Neuron (in vitro differentiated cells): ENCODE results near the gene HAPLN2.

Experiments used
- H2AFZ ChIP-seq: one replicate; pipeline ENCODE4 v1.6.1; 2013; ENCODE audit warnings: low read depth, mild to moderate bottlenecking, inconsistent platforms, low read length, moderate library complexity
- H3K27me3 ChIP-seq: one replicate; pipeline ENCODE4 v1.6.1; 2013; ENCODE audit warnings: low read length; ENCODE audit not compliant: insufficient read depth
- H3K36me3 ChIP-seq: one replicate; pipeline ENCODE4 v1.6.1; 2013; ENCODE audit warnings: low read length; ENCODE audit not compliant: insufficient read depth
- H3K4me1 ChIP-seq: one replicate; pipeline ENCODE4 v1.6.1; 2013; ENCODE audit warnings: low read length; ENCODE audit not compliant: insufficient read depth
- H3K4me3 ChIP-seq: 2 replicates; pipeline ENCODE4 v1.5.1; 2013; ENCODE audit warnings: mild to moderate bottlenecking, low read length, moderate library complexity
- H3K9me3 ChIP-seq: one replicate; pipeline ENCODE4 v1.6.1; 2013; ENCODE audit warnings: low read length

The HAPLN2 gene

DNA sequence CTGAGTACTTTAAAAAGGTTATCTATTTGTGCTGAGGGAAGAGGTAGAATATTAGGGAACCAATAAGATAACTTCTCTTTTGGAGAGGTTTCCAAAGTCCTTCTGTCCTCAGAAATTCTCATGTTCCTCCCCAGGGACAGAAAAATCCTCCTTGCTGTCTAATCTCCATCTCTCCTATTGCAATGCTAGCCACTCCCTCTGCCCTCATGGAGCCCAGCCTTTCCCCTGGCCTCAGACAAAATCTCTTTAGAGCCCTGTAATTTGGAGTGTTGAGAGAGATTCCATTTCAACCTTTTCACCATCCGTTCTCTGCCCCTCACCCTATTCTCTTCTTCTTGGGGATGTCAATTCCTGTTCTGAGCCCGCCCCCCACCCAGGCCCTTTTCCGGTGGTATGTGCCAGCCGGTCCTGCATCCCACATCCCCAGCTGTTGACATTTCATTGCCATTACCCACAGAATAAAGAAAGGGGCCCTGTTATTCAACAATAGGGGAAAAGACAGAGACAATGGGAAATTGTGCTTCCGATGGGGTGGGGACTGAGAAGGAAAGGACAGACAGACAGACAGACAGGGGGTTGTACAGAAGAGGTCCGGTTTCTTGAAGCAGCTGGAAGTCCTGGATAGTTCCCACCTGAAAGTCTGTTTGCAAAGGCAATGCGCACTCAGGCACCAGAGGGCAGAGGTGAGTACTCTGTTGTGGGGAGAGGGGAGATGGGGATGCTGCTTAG lies at the start of gene HAPLN2:
TSS of gene HAPLN2 (plus strand) at position 563 of the 729 bp plus-strand sequence. CDS start 4,076 bp downstream, outside the sequence.
- Histone ChIP-seq H3K36me3 (no peaks in the 10 kb centered on the region), H3K4me1 (no peaks in the 10 kb centered on the region), H3K4me3 (no peak within 1 kb of the TSS), H3K27me3 (peaks cover 46% of the 10 kb centered on the region), H3K9me3 (no peaks in the 10 kb centered on the region), H2AFZ (no peak within 1 kb of the TSS)

DNA sequence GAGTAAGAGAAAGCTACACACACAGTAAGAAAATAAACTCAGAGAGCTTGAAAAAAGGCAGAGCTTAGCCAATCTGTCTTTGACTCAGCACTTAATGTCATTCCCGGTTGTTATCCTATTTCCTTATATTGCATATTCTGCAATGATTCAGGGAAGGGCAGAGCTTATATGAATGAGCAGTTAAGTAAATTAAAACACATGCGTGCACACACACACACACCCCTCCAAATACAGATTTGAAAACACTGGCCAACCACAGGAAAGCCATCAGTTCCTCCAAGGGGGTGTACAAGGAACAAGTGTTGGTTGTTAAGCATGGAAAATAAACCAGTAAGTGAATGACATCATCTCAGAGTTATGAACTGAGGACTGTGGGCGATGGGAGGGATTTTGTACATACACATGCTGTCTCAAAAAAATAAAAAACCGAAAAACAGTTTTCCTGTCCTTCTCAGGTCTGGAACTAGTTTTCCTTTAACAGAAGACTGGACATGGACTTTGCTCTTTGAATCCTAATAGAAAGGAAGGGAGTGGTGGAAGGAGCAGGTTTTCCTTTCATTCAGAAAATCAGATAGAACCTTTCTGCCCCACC lies 47.9 kb upstream of the HAPLN2 start:
- Histone ChIP-seq H2AFZ (no peak overlapping the region), H3K4me1 (peaks cover 15% of the 10 kb centered on the region), H3K9me3 (no peaks in the 10 kb centered on the region), H3K36me3 (peaks cover 11% of the 10 kb centered on the region), H3K4me3 (peak overlapping the region; percentile 88), H3K27me3 (peaks cover 8% of the 10 kb centered on the region)

DNA sequence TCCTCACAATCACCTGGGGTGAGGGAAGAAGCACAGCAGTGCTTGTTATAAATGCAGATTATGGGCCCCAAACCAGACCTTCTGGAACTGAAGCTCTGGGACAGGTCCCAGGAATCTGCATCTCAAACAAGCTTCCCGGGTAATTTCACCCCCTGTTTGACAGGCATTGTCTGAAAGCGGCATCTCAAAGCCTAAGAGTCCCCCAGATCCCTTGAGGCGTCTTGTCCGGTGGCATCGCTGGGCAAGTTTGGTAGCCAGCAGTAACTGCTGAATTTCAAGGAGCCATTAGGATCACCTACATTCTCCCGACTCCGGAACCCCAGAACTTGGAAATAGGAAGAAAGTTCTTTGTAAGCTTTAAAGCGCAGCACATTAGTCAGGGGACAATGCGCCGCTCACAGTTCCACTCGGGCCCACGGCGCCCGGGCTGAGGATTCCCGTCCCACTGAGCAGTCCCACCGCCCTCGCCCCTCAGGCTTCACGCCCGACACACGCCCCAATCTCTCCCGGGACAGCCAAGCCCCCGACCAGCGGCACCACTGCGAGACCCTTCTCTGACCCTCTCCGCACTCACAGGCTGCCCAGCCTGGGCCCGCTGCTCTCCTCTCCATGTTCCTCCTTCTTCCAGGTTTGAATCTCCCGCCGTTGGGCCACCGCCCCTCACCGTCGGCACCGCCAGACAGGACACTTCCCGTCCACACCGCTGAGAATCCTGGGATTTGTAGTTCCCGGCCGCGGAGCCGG lies 47.1 kb upstream of the HAPLN2 start, which contains the start of gene IQGAP3:
TSS of gene IQGAP3 (minus strand) at position 647 of the 744 bp plus-strand sequence. CDS start at position 611, 36 bp downstream.
- H3K36me3 ChIP-seq = peaks cover 11% of the 10 kb centered on the region
- no peaks in the 10 kb centered on the region for H3K9me3 ChIP-seq
- peak within 1 kb of the TSS; percentile 34 for H2AFZ ChIP-seq
- peak within 1 kb of the TSS; percentile 88 for H3K4me3 ChIP-seq
- H3K27me3 ChIP-seq = peaks cover 8% of the 10 kb centered on the region
- H3K4me1 ChIP-seq = peaks cover 15% of the 10 kb centered on the region

DNA sequence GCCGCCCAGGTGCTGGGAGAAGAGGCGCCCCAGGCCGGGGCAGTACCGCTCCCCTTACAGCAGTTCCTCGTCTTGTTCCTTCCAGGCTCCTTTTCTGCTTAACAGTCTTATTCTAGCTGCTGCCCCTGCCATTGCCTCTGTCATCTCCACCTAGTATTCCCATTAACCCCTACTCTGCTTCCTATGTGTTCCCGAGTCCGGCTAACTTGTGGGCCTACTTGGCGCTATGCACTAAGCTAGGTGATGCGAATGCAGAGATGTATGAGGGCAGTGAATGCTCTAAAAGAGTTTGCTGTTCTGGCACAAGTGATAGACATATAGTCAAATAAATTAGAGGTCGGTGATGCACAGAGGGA lies 46.6 kb upstream of the HAPLN2 start:
- no peaks in the 10 kb centered on the region for H3K9me3 ChIP-seq
- peaks cover 5% of the 10 kb centered on the region for H3K36me3 ChIP-seq
- H3K27me3 ChIP-seq = peaks cover 8% of the 10 kb centered on the region
- H3K4me3 ChIP-seq = peak overlapping the region; percentile 88
- peak overlapping the region; percentile 34 for H2AFZ ChIP-seq
- peaks cover 15% of the 10 kb centered on the region for H3K4me1 ChIP-seq

DNA sequence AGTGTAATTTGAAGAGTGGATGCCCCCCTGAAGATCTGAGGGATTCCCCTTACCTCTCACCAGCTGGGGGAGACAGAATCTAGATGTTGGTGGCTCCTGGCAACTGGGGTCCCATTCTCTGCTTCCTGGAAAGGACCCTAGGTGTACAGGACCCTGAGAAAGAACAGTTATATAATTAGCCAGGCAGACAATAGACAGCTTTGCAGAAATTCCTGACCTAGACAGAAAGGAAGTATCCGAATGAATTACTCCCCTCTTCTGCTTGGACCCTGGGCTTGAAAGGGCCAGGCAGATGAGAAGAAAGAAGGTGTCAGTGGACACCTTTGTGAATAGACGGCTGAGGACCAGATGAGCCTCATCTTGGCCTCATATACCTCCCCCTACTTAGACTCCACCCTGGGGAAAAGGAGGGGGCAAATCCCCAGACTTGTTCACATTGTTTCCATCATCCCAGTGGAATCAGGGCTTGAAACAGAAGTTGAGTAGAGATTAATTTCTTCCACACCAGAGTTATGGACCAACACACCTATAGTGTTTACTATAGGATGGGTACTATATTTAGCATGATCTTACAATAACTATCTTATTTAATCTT lies 45.1 kb upstream of the HAPLN2 start:
- Histone ChIP-seq H3K9me3 (no peaks in the 10 kb centered on the region), H3K36me3 (peaks cover 1% of the 10 kb centered on the region), H3K27me3 (peaks cover 8% of the 10 kb centered on the region), H3K4me3 (no peak overlapping the region), H2AFZ (no peak overlapping the region), H3K4me1 (peaks cover 15% of the 10 kb centered on the region)

DNA sequence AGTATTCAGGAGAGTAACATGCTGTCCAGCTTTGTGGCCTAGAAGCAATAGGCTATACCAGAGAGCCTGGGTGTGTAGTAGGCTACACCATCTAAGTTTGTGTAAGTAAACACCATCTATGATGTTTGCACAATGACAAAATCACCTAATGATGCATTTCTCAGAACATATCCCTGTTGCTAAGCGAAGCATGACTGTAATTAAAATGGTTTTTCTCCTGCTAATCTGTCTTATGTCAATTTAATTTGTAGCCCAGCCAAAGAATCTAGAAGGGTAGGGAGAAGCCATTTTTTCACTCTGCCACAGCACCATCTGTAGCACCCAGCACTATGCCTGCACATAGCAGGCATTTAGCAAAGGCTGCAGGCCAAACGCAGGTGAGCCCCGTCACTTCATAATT lies 41.7 kb upstream of the HAPLN2 start:
- no peaks in the 10 kb centered on the region for H3K36me3 ChIP-seq
- no peak overlapping the region for H3K4me3 ChIP-seq
- H3K27me3 ChIP-seq = peaks cover 25% of the 10 kb centered on the region
- no peaks in the 10 kb centered on the region for H3K9me3 ChIP-seq
- peaks cover 3% of the 10 kb centered on the region for H3K4me1 ChIP-seq
- no peak overlapping the region for H2AFZ ChIP-seq

DNA sequence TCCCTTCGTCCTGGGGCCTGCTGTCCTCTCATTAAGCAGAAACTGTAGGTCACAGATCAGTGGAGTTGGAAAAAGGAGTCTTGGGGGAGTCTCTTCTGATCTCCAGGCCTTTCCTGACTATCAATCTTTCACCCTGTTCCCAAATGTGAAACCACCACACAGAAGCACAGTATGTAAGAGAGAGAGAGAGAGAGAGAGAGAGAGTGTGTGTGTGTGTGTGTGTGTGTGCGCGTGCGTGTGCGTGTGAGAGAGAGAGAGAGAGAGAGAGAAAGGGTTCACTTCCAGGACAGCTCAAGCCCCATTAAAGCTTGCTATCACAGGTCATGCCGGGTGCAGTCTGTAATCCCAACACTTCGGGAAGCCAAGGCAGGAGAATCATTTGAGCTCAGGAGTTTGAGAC lies 41.2 kb upstream of the HAPLN2 start:
- no peak overlapping the region for H2AFZ ChIP-seq
- no peak overlapping the region for H3K4me3 ChIP-seq
- no peaks in the 10 kb centered on the region for H3K4me1 ChIP-seq
- H3K36me3 ChIP-seq = no peaks in the 10 kb centered on the region
- H3K9me3 ChIP-seq = no peaks in the 10 kb centered on the region
- peaks cover 23% of the 10 kb centered on the region for H3K27me3 ChIP-seq

DNA sequence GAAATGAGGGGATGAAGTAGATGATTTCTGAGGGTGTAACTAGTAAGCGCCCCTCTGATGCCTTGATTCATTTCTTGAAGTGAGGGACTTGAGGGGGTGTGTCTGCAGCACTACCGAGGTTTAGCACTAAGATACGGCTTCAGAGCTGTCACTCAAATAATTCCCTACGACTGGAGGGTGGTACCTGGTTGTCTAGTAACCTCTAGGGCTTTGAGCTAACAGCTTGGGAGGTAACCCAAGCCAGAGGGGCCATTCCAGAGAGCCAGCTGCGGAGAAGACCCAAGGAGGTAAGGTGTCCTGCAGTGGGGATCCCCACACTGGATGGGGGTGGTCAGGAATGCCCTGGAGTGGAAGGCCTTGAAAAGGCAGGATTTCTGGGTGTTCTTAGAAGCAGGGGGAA lies 39.7 kb upstream of the HAPLN2 start, which contains the start of gene TTC24:
TSS of gene TTC24 (plus strand) at position 252 of the 400 bp plus-strand sequence. CDS start 1,642 bp downstream, outside the sequence.
- Histone ChIP-seq H3K4me3 (no peak within 1 kb of the TSS), H3K4me1 (no peaks in the 10 kb centered on the region), H2AFZ (no peak within 1 kb of the TSS), H3K36me3 (no peaks in the 10 kb centered on the region), H3K9me3 (no peaks in the 10 kb centered on the region), H3K27me3 (peaks cover 19% of the 10 kb centered on the region)

DNA sequence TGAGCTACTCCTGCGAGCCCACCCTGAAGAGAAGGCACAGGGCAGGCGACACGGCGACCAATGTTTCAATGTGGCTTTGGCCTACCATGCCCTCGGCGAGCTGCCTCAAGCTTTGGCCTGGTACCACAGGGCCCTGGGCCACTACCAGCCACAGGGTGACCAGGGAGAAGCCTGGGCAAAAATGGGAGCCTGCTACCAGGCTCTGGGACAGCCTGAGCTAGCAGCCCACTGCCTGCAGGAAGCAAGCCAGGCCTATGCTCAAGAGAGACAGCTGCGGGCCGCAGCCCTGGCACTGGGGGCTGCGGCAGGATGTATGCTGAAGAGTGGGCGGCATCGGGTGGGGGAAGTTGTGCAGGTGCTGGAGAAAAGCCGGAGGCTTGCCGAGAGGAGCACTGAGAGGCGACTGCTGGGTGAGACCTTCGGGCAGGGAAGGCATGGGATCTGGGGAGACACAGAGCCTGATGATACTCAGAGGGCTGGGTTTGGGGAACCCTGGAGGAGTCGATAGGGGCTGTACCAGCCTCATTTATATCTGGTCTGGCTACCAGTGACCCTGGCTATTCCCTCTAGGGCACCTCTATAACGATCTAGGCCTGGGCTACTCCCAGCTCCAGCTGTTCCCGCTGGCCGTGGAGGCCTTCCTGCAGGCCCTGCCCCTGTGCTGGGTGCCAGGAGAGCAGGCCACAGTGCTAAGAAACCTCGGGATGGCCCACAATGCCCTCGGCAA lies 37.4 kb upstream of the HAPLN2 start:
- Histone ChIP-seq H2AFZ (no peak overlapping the region), H3K27me3 (peaks cover 36% of the 10 kb centered on the region), H3K4me1 (no peaks in the 10 kb centered on the region), H3K4me3 (no peak overlapping the region), H3K36me3 (no peaks in the 10 kb centered on the region), H3K9me3 (no peaks in the 10 kb centered on the region)

DNA sequence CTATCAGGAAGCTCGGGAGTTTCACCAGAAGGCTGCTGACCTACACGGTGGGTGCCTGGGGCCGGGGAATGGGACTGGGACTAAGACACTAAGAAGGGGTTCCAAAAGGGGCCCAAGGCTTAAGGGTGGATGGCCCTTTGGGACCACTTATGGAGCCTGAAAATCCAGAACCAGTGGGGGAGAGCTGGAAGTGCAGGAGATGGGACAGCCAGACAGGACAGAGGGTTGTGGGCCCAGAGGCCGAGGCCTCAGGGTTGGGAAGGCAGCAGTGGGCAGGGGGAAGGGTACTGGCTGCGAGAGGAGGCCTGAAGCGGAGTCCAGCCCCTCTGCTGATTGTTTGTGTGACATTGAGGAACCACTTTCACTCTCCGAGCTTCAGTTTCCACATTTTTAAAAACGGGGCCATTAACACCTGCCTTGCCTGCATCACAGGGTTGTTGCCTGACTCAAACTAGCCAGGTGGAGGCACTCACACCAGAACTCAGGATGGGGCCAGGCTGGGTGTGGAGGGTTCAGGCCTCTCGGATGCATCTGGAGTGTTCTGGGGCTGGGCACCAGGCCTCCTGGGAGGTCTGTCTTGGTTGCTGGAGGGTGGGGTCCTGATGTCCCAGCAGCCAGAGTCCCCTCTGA lies 36.7 kb upstream of the HAPLN2 start:
- Histone ChIP-seq H3K9me3 (no peaks in the 10 kb centered on the region), H3K36me3 (no peaks in the 10 kb centered on the region), H3K4me3 (no peak overlapping the region), H3K4me1 (no peaks in the 10 kb centered on the region), H2AFZ (no peak overlapping the region), H3K27me3 (peaks cover 40% of the 10 kb centered on the region)

DNA sequence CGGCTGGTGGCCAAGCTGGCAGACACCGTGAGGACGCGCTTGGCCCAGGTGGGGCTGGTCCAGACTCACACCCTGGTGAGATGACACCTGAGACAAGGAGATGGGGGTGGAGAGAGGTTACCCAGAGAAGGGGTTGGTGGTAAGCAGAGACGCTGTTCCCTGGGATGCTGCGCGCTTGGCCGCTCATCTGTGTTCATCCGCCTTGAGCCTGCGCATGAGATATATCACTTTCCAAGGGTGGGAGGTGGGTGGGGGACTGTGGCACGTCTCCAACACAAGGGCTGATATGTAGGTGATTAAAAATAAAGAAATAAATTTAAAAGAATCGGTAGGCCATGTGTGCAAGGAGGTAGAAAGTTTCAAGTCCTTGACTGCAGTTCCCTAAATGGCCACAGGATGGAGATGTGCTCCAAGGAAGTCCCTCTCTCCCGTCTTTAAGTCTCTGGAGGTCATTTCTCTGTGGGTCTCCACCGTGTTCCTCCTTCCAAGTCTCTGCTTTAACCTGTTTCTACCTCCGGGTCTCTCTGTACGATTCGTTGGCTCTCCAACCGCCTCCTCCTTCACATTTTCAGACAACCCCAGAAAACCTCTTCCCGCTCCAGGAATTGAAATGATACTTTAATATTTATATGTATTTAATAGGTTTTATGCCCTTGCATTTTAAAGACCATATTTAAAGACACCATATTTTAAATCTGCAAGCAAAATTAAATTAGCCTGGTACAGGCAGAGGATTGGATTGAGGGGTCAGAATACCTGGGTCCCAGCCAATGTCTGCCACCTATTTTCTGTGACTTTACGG lies 35.2 kb upstream of the HAPLN2 start:
- H3K27me3 ChIP-seq = peaks cover 40% of the 10 kb centered on the region
- no peak overlapping the region for H3K4me3 ChIP-seq
- H3K36me3 ChIP-seq = no peaks in the 10 kb centered on the region
- no peak overlapping the region for H2AFZ ChIP-seq
- no peaks in the 10 kb centered on the region for H3K9me3 ChIP-seq
- no peaks in the 10 kb centered on the region for H3K4me1 ChIP-seq
